AG10803 (cell line): ENCODE measurements around the gene SSBP4.

ENCODE experiments used
- DNase-seq: peaks from one replicate; pipeline ENCODE4 v3.0.0; 2010; ENCODE audit warnings: low read depth
- H3K4me3 ChIP-seq: 2 replicates; pipeline ENCODE4 v1.5.1; 2011; ENCODE audit warnings: mild to moderate bottlenecking, low read length, control low read depth
- TF ChIP-seq, protein P1 (sequence below): conservative IDR thresholded peaks from 2 replicates; pipeline ENCODE4 v1.5.1; 2011; ENCODE audit warnings: mild to moderate bottlenecking, low read length, control low read depth, inconsistent platforms

SSBP4 gene

GRCh38 chr19:18432275-18433014, 13.2 kb downstream of the SSBP4 start:
- no peak overlapping the region for H3K4me3 ChIP-seq
- peak; percentile 52 for DNase-seq
- TF ChIP-seq, protein P1, sequence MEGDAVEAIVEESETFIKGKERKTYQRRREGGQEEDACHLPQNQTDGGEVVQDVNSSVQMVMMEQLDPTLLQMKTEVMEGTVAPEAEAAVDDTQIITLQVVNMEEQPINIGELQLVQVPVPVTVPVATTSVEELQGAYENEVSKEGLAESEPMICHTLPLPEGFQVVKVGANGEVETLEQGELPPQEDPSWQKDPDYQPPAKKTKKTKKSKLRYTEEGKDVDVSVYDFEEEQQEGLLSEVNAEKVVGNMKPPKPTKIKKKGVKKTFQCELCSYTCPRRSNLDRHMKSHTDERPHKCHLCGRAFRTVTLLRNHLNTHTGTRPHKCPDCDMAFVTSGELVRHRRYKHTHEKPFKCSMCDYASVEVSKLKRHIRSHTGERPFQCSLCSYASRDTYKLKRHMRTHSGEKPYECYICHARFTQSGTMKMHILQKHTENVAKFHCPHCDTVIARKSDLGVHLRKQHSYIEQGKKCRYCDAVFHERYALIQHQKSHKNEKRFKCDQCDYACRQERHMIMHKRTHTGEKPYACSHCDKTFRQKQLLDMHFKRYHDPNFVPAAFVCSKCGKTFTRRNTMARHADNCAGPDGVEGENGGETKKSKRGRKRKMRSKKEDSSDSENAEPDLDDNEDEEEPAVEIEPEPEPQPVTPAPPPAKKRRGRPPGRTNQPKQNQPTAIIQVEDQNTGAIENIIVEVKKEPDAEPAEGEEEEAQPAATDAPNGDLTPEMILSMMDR = no peak

DNA sequence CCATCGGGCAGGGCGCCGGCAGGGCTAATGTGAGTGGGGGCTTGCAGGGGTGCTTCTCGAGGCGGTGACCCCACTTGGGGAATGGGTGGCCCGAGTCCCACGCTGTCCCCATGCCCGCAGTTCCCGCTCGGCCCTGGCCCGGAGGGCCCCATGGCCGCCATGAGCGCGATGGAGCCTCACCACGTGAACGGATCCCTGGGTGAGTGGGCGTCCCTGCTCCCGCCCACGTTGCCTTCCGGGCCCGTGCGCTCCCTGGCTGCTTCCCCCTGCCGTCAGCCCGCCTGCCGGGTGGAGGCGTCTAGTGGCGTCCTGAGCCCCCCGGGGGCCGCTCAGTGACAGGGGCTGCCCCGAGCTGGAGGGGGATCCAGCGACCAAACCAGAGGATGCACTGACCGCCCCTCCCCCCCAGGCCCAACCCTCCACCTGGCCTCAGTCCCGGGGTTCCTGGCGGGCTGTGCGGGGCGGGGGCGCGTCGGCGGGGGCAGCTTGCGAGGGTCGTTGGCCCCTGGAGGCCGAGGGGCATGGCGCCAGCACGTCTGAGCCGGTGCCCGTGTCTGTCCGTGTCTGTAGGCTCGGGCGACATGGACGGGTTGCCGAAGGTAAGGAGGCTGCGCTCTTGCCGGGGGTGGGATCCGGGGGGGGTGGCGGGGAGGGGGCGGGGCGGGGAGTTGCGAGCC, 14.0 kb downstream of the SSBP4 start:
- DNase-seq = no peak
- TF ChIP-seq, protein P1 = no peak
- peak overlapping the region; percentile 46 for H3K4me3 ChIP-seq

DNA sequence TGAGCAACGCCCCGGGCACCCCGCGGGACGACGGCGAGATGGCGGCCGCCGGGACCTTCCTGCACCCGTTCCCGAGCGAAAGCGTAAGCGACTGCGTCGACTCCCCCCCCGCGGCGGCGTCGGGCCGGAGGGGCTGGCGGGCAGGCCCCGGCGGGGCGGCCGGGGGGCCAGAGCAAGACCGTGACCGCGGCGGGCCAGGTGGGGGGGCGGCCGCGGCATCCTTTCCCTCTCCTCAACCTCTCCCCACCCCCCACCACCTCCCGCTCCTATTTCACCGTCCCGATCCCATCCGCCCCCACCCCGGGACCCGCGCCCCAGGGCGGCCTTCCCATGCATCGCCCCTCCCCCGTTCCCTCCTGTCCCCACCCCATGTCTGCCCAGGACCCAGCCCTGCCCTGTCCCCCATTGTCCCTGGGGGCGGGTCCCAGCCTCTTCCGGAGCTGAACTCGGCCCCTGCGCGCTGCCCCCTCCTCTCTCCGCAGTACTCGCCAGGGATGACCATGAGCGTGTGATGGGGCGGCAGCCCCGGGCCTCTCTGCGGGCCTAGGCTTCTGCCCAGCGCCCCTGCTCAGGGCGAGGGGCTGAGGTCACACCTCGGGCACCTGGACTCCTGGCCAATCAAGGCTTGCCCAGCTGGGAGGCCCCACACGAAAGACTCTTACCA, 14.7 kb downstream of the SSBP4 start:
- H3K4me3 ChIP-seq = peak overlapping the region; percentile 29

GRCh38 chr19:18434411-18435175, 15.4 kb downstream of the SSBP4 start:
- DNase-seq = no peak
- no peak overlapping the region for H3K4me3 ChIP-seq
- TF ChIP-seq, protein P1 = no peak

More for the DNA sequence above, 14.7 kb downstream of the SSBP4 start:
- TF ChIP-seq, protein P1 = no peak
- no peak for DNase-seq

DNA sequence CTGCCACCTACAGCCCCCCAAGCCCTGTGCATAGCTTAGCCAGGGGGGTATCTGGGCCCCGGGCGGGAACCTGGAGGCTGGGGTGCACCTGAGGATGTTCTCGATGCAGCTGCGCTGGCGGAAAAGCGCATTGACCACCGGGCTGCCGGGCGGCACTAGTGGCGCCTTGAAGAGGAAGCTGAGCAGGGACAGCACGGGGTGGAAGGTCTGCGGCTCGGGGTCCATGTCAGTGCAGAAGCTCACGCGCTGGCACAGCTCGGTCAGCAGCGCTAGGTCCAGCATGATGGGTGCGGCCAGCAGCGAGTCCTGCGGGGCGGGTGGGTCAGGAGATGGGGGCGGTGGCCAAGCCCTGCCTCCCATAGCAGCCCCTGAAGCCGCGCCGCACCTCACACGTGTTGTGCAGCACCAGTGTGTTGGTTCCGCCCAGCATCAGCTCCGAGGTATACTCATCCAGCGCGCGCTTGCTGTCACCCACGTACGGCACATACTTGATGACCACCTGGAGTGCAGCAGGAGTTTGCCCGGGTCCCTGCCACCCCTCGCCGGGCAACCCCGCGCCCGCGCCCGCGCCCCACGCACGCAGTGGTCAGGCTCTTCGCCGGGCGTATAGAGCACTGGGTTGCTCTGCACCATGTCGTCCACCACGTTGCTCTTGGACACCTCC, 16.1 kb downstream of the SSBP4 start:
- no peak overlapping the region for H3K4me3 ChIP-seq
- TF ChIP-seq, protein P1 = no peak
- DNase-seq = no peak

DNA sequence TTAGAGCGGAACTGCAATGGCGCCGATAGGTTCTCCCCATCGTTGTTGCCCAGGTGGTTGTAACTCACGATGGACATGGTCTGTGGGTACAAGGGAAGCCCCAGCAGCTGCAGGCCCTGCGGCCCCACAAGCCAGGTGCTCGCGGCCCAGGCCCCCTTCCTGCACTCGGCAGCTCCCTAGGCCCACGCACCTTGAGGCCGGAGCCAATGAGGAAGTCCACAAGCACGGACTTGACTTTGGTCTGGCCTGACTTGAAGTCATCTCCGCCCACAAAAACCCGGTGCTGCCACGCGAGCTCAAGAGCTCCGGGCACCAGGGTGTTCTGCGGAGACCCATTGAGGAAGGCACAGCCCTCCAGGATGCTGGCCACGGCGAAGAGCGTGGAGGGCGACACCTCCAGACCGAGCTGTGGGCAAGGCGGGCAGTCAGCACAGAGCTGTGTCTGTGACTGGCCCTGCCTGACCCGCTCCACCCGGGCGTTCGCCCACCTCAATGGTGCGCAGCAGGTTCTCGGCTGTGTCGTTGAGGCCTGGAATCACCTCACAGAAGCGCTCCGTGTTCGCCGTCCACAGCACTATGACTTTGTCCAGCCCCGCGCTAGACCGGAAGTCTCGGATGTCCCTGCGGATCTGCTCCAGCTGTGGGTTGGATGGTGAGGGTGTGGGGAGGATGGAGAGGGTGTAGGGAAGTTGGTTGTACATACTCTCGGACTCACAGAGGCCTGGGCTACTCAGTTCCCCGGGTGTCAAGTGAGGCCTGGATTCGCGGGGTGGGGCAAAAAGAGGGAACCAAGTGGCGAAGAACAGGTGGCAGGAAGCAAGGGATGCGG, 16.9 kb downstream of the SSBP4 start:
- TF ChIP-seq, protein P1 = no peak
- no peak overlapping the region for H3K4me3 ChIP-seq
- DNase-seq = no peak
